Activated CD8-positive, alpha-beta memory T cell treated with anti-CD3 and anti-CD28 coated beads, Interleukin-2, amount 50 U/mL, for 24 hours (primary cell): ENCODE data around the gene DSG1.
"Not testable (repeated sequence)": the region's sequence is repeated elsewhere in the genome, so short reads cannot be mapped to it uniquely, and the experiment has no call there.

Experiments
- DNase-seq: peaks from one replicate; pipeline ENCODE4 v3.0.0-alpha.2; 2020; ENCODE audit errors: extremely low read depth

Gene DSG1

GRCh38 chr18:31353336-31353735 is 35.4 kb downstream of the DSG1 start:
- DNase-seq, result not testable (repeated sequence)

DNA sequence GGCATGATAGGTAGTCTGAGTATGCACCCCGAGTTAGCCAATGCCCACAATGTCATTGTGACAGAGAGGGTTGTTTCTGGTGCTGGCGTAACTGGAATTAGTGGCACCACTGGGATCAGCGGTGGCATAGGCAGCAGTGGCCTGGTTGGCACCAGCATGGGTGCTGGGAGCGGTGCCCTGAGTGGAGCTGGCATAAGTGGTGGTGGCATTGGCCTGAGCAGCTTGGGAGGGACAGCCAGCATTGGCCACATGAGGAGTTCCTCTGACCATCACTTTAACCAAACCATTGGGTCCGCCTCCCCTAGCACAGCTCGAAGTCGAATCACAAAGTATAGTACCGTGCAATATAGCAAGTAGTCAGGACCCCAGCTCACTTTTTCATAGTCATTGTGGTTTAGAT is 37.0 kb downstream of the DSG1 start:
- DNase-seq, result no peak

DNA sequence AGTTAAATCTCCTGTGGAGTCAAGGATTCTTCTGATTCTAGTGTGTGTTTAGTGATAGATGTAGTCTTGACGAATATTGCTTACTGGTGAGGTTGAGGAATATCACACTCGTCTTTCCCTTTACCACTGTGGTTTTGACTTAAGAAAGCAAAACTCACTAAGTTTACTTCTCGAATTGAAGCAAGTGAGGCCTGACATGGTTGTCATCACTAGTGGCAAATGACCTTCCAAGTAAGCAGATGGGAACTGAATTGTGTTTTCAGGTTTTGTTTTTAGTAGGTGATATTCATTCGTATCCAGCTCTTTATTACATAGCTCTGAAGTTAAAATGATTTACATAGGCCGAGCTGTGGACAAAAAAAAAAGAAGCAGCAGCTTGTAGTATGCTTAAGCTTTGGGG is 38.1 kb downstream of the DSG1 start:
- DNase-seq, result no peak

DNA sequence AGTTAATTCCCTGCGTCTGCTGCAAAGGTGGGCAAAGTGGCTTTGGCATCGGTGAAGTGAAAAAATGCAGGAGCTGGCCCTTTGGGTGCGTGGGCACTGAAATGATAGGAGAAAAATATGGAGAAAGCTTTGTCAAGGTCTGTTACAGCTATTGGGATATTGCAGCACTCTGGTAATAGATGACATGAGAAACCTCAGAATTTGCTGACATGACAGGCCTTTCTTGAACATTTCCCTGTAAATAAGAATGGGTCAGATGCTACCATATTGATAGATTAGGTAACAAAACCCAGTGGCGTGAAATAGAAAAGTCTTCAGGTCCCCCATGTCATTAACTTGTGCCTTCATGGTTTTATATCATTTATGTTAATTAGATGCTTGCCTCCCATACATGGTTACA is 46.2 kb downstream of the DSG1 start:
- no peak for DNase-seq

- no peak for DNase-seq
Measured at GRCh38 chr18:31369478-31369877, 51.5 kb downstream of the DSG1 start.

DNA sequence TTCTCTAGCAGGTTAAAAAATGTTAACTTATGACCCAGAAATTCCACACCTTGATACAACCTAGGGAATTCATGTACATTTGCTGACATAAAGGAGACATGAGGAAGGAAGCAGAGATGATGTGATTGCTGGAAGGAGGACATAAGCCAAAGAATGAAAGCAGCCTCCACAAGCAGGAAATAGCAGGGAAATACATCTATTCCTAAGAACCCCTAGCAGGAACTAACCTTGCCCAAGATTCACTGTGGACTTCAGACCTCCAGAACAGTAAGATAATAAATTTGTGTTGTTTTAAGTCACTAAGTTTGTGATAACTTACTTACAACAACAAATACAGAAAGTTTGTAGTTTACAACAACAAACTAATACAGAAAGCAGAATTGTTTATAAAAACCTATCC is 54.0 kb downstream of the DSG1 start:
- DNase-seq, result no peak

GRCh38 chr18:31373641-31374040 is 55.7 kb downstream of the DSG1 start:
- DNase-seq, result no peak

DNA sequence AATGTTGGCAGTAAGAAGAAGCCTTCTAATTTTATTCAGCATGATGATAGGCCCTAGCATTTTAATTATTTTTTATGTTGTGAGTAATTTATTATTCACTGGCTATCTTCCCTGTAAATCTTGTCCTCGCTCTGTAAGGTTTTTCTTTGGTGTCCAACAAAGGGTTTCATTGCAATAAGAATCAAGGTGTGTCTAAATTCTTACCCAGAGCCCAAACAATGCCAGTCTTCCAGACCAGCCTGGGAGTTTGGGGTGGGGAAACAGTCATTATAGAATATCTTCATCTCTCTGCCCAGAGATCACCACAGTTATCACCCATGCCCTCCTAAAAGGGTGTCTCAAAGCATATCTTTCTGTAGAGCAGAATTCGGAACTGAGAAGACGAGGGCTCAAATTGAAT is 58.5 kb downstream of the DSG1 start, which contains the start of gene DSG4:
TSS of gene DSG4 (plus strand) at position 301 of the 400 bp plus-strand sequence. CDS start 135 bp downstream, outside the sequence.
- DNase-seq, result no peak

DNA sequence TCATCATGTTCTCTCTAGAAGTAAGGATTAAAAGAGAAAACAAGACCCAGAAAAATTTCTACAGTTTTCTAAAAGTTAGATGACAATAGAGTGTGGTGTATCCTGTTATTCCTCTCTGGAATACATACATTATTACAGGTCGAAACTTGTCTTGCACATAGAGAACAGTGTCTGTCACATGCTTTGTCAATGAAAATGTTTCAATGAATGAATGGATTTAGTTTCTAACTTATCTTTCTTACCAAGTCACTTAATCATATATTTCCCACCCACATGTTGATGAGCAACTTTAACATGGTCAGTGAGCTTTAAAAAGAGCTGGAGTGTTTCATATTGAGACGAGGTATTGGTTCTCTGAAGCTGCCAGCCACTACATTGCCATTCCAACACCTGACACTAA is 63.0 kb downstream of the DSG1 start:
- no peak for DNase-seq

GRCh38 chr18:31382107-31382506 is 64.1 kb downstream of the DSG1 start:
- DNase-seq, result no peak

GRCh38 chr18:31386741-31387140 is 68.8 kb downstream of the DSG1 start:
- DNase-seq, result no peak

DNA sequence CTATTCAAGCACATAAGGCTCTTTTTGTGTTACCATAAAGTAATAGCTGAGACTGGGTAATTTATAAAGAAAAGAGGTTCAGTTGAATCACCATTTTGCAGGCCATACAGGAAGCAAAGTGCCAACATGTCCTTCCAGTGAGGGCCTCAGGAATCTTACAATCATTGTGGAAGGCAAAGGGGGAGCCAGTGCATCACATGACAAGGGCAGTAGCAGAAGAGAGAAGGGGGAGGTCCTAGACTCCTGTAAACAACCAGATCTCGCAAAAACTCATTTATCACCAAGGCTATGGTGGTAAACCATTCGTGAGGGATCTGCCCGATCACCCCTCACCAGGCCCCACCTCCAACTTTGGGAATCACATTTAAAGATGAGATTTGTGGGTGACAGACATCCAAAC is 75.3 kb downstream of the DSG1 start:
- DNase-seq, result no peak

- DNase-seq, result no peak
Measured at GRCh38 chr18:31396796-31397612, 79.0 kb downstream of the DSG1 start.

GRCh38 chr18:31398191-31398590 is 80.2 kb downstream of the DSG1 start:
- DNase-seq, result no peak

DNA sequence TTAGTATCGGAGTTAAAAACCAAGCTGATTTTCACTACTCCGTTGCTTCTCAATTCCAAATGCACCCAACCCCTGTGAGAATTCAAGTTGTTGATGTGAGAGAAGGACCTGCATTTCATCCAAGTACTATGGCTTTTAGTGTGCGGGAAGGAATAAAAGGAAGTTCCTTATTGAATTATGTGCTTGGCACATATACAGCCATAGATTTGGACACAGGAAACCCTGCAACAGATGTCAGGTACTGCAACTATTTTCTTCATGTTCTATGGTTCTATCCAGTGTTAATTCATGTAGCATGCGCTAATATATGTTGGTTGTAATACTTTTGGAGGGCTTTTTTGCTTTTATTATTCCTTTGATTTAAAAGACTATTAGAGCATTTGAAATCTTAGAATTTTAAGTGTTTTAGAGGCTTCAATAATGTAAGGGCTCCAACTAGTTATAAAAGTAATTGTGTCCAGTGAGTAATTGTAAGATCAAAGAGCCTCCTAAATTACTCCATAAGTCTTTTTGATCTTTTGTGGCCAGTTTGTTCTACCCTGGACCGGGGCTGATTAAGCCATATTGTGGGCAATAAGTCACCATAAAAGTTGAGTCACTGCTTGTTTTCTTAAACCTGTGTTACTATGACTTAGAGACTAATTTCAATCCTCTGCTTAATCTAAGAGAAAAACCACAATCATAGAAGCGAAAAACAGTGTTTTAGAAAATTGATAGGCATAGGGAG is 81.5 kb downstream of the DSG1 start:
- DNase-seq, result no peak

DNA sequence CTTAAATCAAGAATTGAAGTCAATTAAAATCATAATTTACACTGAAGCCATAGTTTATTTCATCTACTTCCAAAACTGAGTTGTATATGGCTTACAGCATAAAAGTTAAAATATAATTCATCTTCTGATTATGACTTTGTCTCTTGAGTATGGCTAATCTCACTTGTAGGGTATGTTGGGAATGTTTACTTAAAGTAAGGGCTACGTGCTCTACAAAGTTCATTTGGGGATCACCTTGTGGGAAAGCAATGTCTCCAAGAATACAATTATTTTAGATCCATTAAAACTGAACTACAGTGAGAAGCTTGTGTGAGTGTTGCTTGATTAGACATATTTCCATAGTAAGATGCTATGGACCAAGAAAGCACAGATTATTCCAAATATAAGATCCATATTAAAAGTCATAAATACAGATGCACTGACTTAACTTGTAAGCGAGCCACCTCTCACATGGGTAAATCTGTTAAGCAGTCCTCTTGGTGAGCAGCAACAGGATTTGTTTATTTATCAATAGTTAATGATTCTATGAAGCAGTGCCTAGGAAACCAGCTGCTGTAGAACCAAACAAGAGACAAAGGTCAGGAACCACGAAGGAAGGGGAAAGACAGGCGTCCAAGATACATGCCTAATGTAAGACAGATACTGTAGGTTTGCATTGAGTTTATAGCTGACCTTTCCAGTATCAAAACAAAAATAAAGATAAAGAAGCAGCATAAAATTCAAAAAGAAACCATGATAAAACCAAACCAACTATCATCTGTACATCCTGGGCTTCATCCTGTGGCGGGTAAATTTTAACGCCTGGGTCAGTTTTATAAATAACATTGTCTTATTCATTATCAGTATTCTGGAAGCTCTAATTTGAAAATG is 83.4 kb downstream of the DSG1 start:
- DNase-seq, result no peak

- DNase-seq, result no peak
Measured at GRCh38 chr18:31402026-31402373, 84.0 kb downstream of the DSG1 start.

DNA sequence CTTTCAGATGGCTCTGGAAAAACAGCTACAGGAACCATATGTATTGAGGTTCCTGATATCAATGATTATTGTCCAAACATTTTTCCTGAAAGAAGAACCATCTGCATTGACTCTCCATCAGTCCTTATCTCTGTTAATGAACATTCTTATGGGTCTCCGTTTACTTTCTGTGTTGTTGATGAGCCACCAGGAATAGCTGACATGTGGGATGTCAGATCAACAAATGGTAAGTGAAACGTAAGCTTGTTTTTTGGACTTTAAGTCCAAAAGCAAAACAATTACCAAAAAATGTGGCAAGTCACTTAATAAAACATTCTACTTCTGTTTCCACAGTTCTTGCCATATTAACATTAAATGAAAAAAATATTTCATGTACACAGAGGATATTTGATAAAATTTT is 85.4 kb downstream of the DSG1 start:
- DNase-seq, result no peak
